ENCODE data around the gene TVP23A. TPM values are rescaled to one million over a fixed set of nuclear protein-coding genes. Genes with fewer than 3 reads are reported as not detected.

TVP23A gene
- polyA plus RNA-seq, 1 donor from 2014 or later, result 9.1 TPM

- H3K36me3 ChIP-seq (ENCODE audit: insufficient read depth, low read length), result no peaks in the 10 kb centered on the region
- H3F3A ChIP-seq (ENCODE audit: insufficient read depth, low read length, poor library complexity, severe bottlenecking), result no peaks in the 10 kb centered on the region
- no peak overlapping the region for H3K4me2 ChIP-seq (ENCODE audit: low read length)
- TF ChIP-seq POLR2AphosphoS5 (IDR thresholded peaks at IDR 0.05) (no peak), RAD21 (conservative IDR thresholded peaks at IDR 0.05) (no peak), REST (IDR thresholded peaks at IDR 0.05; ENCODE audit: borderline replicate concordance) (no peak), TAF1 (IDR thresholded peaks at IDR 0.05; ENCODE audit: low read depth) (no peak)
- TF ChIP-seq, protein P1, sequence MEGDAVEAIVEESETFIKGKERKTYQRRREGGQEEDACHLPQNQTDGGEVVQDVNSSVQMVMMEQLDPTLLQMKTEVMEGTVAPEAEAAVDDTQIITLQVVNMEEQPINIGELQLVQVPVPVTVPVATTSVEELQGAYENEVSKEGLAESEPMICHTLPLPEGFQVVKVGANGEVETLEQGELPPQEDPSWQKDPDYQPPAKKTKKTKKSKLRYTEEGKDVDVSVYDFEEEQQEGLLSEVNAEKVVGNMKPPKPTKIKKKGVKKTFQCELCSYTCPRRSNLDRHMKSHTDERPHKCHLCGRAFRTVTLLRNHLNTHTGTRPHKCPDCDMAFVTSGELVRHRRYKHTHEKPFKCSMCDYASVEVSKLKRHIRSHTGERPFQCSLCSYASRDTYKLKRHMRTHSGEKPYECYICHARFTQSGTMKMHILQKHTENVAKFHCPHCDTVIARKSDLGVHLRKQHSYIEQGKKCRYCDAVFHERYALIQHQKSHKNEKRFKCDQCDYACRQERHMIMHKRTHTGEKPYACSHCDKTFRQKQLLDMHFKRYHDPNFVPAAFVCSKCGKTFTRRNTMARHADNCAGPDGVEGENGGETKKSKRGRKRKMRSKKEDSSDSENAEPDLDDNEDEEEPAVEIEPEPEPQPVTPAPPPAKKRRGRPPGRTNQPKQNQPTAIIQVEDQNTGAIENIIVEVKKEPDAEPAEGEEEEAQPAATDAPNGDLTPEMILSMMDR (IDR thresholded peaks at IDR 0.05; ENCODE audit: poor library complexity, severe bottlenecking), result no peak
- no peaks in the 10 kb centered on the region for H3K27me3 ChIP-seq (ENCODE audit: insufficient read depth, low read depth, low read length)
- H3K9me2 ChIP-seq (ENCODE audit: insufficient read depth, low read length), result no peaks in the 10 kb centered on the region
- H3K79me2 ChIP-seq (replicated peaks; ENCODE audit: insufficient read depth, low read length), result no peaks in the 10 kb centered on the region
- no peaks in the 10 kb centered on the region for H3K9me3 ChIP-seq (ENCODE audit: low read length)
- H2AFZ ChIP-seq (ENCODE audit: low read depth, low read length), result no peak overlapping the region
- no peaks in the 10 kb centered on the region for H4K20me1 ChIP-seq (ENCODE audit: insufficient read depth)
- H3K27ac ChIP-seq (ENCODE audit: low read length), result no peak overlapping the region
- no peak overlapping the region for H3K9ac ChIP-seq (ENCODE audit: low read length)
- no peak overlapping the region for H3K4me3 ChIP-seq (ENCODE audit: low read length)
Observed at GRCh38 chr16:10828851-10829366, 10.3 kb upstream of the TVP23A start.

- Histone ChIP-seq H3K9me3 (ENCODE audit: low read length) (no peaks in the 10 kb centered on the region), H3K27ac (ENCODE audit: low read length) (no peak overlapping the region), H3K4me2 (ENCODE audit: low read length) (no peak overlapping the region), H3K27me3 (ENCODE audit: insufficient read depth, low read depth, low read length) (no peaks in the 10 kb centered on the region), H4K20me1 (ENCODE audit: insufficient read depth) (no peaks in the 10 kb centered on the region), H3K4me3 (ENCODE audit: low read length) (no peak overlapping the region), H3F3A (ENCODE audit: insufficient read depth, low read length, poor library complexity, severe bottlenecking) (no peaks in the 10 kb centered on the region), H3K36me3 (ENCODE audit: insufficient read depth, low read length) (no peaks in the 10 kb centered on the region), H2AFZ (ENCODE audit: low read depth, low read length) (no peak overlapping the region), H3K79me2 (replicated peaks; ENCODE audit: insufficient read depth, low read length) (no peaks in the 10 kb centered on the region), H3K9ac (ENCODE audit: low read length) (no peak overlapping the region), H3K9me2 (ENCODE audit: insufficient read depth, low read length) (no peaks in the 10 kb centered on the region)
- no peak for TF ChIP-seq TAF1 (IDR thresholded peaks at IDR 0.05; ENCODE audit: low read depth)
- TF ChIP-seq RAD21 (conservative IDR thresholded peaks at IDR 0.05), result no peak
- no peak for TF ChIP-seq MXI1 (conservative IDR thresholded peaks at IDR 0.05; ENCODE audit: poor library complexity, severe bottlenecking)
- TF ChIP-seq SMC3 (conservative IDR thresholded peaks at IDR 0.05; ENCODE audit: poor library complexity), result no peak
- no peak for TF ChIP-seq REST (IDR thresholded peaks at IDR 0.05; ENCODE audit: borderline replicate concordance)
- TF ChIP-seq EP300 (conservative IDR thresholded peaks at IDR 0.05; ENCODE audit: poor library complexity, severe bottlenecking), result no peak
- TF ChIP-seq EZH2 (IDR thresholded peaks at IDR 0.05; ENCODE audit: borderline replicate concordance, insufficient read depth, low read length, poor library complexity, severe bottlenecking), result no peak
- no peak for TF ChIP-seq POLR2AphosphoS5 (IDR thresholded peaks at IDR 0.05)
- TF ChIP-seq, protein P1 (IDR thresholded peaks at IDR 0.05; ENCODE audit: poor library complexity, severe bottlenecking), result no peak
Observed at GRCh38 chr16:10827691-10828341, 9.2 kb upstream of the TVP23A start.
